Measurements from ENCODE around the gene PIK3CA.

Gene PIK3CA

DNA sequence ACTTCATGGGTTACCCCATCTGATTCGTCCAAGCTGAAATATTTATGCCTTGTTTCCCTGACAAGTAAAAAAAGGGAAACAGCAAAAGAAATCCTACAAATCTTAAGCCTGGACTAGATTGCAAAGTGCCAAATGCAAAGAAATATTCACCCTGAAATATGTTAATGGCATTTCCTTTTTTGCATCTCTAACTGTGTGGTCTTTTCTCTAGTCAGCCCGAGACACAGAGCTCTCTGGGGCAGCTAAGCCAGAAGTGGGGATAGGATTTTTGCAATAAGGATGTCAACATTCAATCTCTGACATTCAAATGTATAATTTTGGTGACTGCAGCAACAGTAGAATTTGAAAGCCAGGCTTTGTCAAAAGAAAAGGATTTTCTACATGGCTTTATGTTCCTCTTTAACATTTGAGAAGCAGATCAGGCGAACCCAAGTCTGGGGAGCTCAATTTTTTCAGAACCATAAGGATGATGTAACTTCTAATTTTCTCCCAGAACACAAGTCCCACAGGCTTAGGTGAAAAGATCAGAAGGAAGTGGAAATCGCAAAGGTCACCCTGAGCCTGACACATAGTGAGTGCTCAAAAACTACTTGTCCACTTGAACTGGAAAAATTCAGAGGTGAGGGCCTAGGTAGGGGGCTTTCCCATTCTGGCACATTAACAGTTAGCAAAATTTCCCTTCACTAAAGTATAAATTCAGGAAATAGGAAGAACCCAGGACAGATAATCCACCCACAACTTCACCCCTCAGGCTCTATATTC lies 131.0 kb downstream of the PIK3CA start:
- no peak for DNase-seq (ENCODE audit: low read depth, low spot score)
- no peak overlapping the region for H3K4me3 ChIP-seq (ENCODE audit: low read length)

DNA sequence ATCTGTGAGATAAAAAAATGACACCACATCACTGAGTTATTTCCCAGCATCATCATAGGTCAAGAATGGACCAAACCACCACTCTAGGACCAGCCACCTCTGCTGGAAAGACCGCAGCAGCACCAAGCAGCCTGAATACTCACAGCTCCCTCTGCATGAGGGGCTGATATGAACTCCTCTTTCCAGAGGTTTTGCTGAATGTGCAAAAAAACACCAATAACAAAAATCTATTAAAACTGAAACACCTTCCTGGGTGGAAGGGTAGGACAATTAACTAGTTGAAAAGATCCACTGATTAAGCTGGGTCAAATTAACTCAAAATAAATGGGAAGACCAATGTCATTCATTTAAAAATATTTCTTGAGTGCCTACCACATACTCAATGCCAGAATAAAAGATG lies 131.7 kb downstream of the PIK3CA start:
- DNase-seq (ENCODE audit: low read depth, low spot score), result no peak
- H3K4me3 ChIP-seq (ENCODE audit: low read length), result no peak overlapping the region

DNA sequence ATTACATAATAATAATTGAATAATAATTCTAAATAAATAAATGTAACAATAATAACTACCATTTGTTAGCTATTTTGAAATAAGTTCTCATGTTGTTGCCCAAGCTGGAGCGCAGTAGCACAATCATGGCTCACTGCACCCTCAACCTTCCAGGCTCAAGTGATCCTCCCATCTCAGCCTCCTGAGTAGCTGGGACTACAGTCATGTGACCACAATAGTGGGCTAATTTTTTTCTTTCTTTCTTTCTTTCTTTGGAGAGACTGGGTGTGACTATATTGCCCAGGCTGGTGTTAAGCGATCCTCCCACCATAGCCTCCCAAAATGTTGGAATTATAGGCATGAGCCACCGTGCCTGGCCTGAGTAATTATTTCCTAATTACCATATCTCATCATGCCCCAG lies 133.7 kb downstream of the PIK3CA start:
- DNase-seq (ENCODE audit: low read depth, low spot score), result no peak

DNA sequence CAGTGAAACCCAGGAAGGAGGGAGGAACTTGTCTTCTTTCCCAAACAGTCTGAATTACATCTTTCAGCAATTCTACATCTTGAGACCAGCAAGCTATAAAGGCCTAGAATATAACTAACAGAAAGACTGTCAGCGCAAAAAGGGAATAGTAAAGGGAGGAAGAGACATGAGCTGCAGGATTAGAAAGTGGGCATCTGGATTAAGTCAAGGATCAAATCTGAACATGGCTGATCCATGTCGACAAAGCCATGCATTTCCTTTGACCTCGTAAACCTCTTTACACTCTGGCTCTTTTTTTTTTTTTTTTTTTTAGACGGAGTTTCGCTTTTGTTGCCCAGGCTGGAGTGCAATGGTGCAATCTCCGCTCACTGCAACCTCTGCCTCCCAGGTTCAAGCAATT lies 138.2 kb downstream of the PIK3CA start:
- DNase-seq (ENCODE audit: low read depth, low spot score), result no peak
- H3K4me3 ChIP-seq (ENCODE audit: low read length), result no peak overlapping the region

More for the DNA sequence above, 133.7 kb downstream of the PIK3CA start:
- no peak overlapping the region for H3K4me3 ChIP-seq (ENCODE audit: low read length)

DNA sequence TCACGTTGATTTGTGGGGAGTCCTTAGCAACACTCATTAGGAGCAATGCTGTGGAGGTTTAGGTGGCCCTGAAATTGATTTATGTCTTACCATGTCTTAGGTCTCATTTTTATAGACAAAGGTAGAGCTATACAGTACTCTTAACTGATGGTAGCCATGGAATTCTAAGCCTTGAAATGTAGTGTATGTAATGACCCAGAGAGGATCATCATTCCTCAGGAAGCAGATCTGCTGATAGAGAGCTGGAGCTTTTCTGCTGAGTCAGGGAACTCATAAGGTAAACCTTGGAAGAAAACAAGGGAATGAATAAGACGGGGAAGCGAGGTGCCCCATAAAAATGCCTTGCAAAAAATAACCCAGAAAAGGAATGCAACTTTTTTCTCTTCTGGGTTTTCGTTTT lies 140.7 kb downstream of the PIK3CA start:
- DNase-seq (ENCODE audit: low read depth, low spot score), result no peak
- no peak overlapping the region for H3K4me3 ChIP-seq (ENCODE audit: low read length)

DNA sequence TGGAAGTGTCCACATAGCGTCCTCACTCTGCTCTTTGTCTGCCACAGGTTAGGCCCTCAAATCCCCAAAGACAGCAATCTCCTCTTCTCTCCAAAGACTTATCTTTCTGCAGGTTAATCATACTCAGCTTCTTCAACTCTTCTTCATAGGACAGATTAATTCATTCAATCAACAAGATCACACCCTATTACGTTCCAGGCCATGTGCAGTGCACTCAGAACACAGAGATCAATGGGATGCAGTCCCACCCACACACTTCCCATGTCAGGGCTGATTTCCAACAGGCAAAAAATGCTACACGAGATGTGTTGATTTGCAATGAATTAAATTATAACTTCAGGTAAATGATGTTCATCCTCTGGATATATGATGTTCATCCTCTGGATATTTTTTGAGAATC lies 141.1 kb downstream of the PIK3CA start:
- DNase-seq (ENCODE audit: low read depth, low spot score), result no peak

More for the DNA sequence above, 141.1 kb downstream of the PIK3CA start:
- no peak overlapping the region for H3K4me3 ChIP-seq (ENCODE audit: low read length)

Measured in Jurkat, Clone E6-1 (cell line).